Fibroblast of lung (primary cell): ENCODE results near the gene FAM83B.

Experiments
- EZH2 ChIP-seq: IDR thresholded peaks from 2 replicates; pipeline ENCODE4 v1.5.1; 2012; ENCODE audit warnings: low read length, control low read depth, mild to moderate bottlenecking; ENCODE audit errors: missing control alignments
- TF ChIP-seq, protein P1 (sequence below), 2 donors: IDR thresholded peaks in 1 of 2; conservative IDR thresholded peaks in 1 of 2; 1 replicate in 1 of 2; 2 replicates in 1 of 2; pipeline ENCODE4 v1.5.1; 2011 to 2012; ENCODE audit warnings: low read length in 2 of 2, control low read depth in 1 of 2, inconsistent platforms in 1 of 2, low read depth in 1 of 2, mild to moderate bottlenecking in 1 of 2

DNA sequence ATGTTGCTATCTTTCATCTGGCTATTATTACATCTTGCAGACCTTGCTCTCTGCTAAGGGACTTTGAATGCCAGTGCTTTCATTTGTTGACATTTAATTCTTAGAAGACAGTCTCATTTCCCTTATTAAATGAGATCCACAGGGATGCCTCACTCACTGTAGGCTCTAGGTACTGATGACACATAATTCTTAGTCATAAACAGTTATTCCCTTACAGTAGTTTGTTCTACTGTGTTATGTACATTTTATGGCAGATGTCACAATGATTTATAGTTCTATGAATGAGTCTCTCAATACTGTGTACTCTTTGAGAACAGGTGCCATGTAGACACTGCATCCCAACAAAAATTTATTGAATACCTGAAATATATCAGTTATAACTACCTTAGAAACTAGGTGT lies 70.3 kb downstream of the FAM83B start:
- TF ChIP-seq, protein P1, sequence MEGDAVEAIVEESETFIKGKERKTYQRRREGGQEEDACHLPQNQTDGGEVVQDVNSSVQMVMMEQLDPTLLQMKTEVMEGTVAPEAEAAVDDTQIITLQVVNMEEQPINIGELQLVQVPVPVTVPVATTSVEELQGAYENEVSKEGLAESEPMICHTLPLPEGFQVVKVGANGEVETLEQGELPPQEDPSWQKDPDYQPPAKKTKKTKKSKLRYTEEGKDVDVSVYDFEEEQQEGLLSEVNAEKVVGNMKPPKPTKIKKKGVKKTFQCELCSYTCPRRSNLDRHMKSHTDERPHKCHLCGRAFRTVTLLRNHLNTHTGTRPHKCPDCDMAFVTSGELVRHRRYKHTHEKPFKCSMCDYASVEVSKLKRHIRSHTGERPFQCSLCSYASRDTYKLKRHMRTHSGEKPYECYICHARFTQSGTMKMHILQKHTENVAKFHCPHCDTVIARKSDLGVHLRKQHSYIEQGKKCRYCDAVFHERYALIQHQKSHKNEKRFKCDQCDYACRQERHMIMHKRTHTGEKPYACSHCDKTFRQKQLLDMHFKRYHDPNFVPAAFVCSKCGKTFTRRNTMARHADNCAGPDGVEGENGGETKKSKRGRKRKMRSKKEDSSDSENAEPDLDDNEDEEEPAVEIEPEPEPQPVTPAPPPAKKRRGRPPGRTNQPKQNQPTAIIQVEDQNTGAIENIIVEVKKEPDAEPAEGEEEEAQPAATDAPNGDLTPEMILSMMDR (conservative IDR thresholded peaks at IDR 0.05 in 1 of 2, IDR thresholded peaks at IDR 0.05 in 1 of 2; ENCODE audit: low read depth in 1 of 2, low read length in 2 of 2) = no peak
- TF ChIP-seq EZH2 = no peak
